ENCODE results near the gene USF1. TPM values are rescaled to one million over a fixed set of nuclear protein-coding genes. Genes with fewer than 3 reads are reported as not detected.

Gene USF1
- total and polyA plus RNA-seq, 9 of the 15 experiments (the other 6 are each of a cell fraction or from before 2014, with no cell fraction given): 7.4 to 60.2 (median 54.2) TPM

DNA sequence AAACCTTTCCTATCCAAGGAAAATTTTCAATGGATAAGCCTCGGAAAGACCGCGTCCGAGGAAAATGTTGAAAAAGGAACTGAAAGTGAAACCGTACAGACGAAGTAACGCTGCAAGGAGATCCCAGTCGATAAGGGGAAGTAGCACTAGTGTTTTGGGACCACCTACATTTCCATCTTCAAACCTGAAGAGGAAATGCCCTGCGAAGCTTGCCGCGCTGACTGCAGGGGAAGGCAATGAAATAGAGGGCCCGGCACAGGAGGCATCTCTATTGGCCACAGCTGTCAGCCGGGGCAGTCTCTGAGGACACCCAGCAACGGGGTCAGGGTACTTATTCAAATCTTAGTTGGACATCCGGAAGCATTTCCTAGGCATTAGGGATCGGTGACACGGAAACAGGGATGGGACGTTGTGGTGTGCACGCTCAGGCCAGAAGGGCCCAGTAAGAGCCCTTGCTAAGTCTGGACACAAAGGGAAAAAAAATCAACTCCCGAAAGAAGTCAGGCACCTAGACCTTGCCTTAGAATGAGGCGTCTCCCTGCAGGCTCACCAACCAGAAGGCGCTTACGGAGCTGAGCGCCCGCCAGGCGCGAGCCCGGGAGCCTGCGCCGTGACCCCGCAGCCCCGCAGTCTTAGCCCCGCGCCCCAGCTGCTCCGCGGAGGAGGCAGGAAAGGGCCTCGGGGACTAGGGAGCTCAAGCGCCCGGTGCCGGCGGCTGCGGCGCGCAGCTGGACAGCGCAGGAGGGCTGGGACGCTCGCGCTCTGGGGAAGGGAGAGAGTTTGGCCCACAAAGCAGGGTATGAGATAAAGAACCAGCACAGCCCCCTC is 655 bp downstream of the USF1 start (continued):
- TF ChIP-seq AFF4 (CRISPR knock-in tag; IDR thresholded peaks at IDR 0.05) (peak; percentile 41; the same call in 1 of the 2 replicates), SAP30 (IDR thresholded peaks at IDR 0.05; ENCODE audit: borderline replicate concordance, insufficient read depth, low read depth, low read length, poor library complexity, severe bottlenecking) (peak; percentile 38), NR2C1 (IDR thresholded peaks at IDR 0.05) (peak; percentile 91), NR2C1 (tag; IDR thresholded peaks at IDR 0.05) (peak; percentile 96), MCM3 (IDR thresholded peaks at IDR 0.05) (no peak), SMAD4 (CRISPR knock-in tag; conservative IDR thresholded peaks at IDR 0.05) (0 out of 2 replicates have a peak, but pooled peaks have one; percentile 12), RBBP5 (IDR thresholded peaks at IDR 0.05; ENCODE audit: borderline replicate concordance, insufficient read depth, low read length, poor library complexity, severe bottlenecking) (peak; percentile 59), SMARCA4 (IDR thresholded peaks at IDR 0.05) (peak; percentile 46; the same call in 1 of the 2 replicates), MAZ (CRISPR knock-in tag; conservative IDR thresholded peaks at IDR 0.05 in 1 of 2, IDR thresholded peaks at IDR 0.05 in 1 of 2) (peak in 1 of 2 experiments; percentile 2; a peak in 1 of 4 replicates)
- TF ChIP-seq, protein P1, sequence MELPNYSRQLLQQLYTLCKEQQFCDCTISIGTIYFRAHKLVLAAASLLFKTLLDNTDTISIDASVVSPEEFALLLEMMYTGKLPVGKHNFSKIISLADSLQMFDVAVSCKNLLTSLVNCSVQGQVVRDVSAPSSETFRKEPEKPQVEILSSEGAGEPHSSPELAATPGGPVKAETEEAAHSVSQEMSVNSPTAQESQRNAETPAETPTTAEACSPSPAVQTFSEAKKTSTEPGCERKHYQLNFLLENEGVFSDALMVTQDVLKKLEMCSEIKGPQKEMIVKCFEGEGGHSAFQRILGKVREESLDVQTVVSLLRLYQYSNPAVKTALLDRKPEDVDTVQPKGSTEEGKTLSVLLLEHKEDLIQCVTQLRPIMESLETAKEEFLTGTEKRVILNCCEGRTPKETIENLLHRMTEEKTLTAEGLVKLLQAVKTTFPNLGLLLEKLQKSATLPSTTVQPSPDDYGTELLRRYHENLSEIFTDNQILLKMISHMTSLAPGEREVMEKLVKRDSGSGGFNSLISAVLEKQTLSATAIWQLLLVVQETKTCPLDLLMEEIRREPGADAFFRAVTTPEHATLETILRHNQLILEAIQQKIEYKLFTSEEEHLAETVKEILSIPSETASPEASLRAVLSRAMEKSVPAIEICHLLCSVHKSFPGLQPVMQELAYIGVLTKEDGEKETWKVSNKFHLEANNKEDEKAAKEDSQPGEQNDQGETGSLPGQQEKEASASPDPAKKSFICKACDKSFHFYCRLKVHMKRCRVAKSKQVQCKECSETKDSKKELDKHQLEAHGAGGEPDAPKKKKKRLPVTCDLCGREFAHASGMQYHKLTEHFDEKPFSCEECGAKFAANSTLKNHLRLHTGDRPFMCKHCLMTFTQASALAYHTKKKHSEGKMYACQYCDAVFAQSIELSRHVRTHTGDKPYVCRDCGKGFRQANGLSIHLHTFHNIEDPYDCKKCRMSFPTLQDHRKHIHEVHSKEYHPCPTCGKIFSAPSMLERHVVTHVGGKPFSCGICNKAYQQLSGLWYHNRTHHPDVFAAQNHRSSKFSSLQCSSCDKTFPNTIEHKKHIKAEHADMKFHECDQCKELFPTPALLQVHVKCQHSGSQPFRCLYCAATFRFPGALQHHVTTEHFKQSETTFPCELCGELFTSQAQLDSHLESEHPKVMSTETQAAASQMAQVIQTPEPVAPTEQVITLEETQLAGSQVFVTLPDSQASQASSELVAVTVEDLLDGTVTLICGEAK (IDR thresholded peaks at IDR 0.05): 0 out of 2 replicates have a peak, but pooled peaks have one; percentile 55
- TF ChIP-seq, protein P1 (CRISPR knock-in tag; IDR thresholded peaks at IDR 0.05): no peak
- TF ChIP-seq, protein P2, sequence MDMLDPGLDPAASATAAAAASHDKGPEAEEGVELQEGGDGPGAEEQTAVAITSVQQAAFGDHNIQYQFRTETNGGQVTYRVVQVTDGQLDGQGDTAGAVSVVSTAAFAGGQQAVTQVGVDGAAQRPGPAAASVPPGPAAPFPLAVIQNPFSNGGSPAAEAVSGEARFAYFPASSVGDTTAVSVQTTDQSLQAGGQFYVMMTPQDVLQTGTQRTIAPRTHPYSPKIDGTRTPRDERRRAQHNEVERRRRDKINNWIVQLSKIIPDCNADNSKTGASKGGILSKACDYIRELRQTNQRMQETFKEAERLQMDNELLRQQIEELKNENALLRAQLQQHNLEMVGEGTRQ (CRISPR knock-in tag; IDR thresholded peaks at IDR 0.05): peak; percentile 27; the same call in 1 of the 2 replicates
